Neural cell (in vitro differentiated cells): ENCODE measurements around the gene SNX32. TPM values are rescaled to one million over a fixed set of nuclear protein-coding genes. Genes with fewer than 3 reads are reported as not detected.

ENCODE experiments used
- H2AFZ ChIP-seq: fragments of 200-600, 300-800 bp; sonication (generic), shearing (Covaris generic); 2 replicates; pipeline ENCODE4 v1.6.0; 2014; ENCODE audit warnings: low read depth, mild to moderate bottlenecking, antibody characterized with exemption, low read length, moderate library complexity
- H3F3A ChIP-seq: fragments of 200-600 bp; shearing (Covaris generic); 2 replicates; pipeline ENCODE4 v1.6.1; 2016; ENCODE audit warnings: mild to moderate bottlenecking, moderate library complexity, mixed read lengths, antibody characterized with exemption, low read length; ENCODE audit not compliant: insufficient read depth, poor library complexity, severe bottlenecking
- H3K27ac ChIP-seq: fragments of 200-600, 300-800 bp; sonication (generic), shearing (Covaris generic); 2 replicates; pipeline ENCODE4 v1.5.1; 2014; ENCODE audit warnings: mild to moderate bottlenecking, low read length, moderate library complexity
- H3K27me3 ChIP-seq: fragments of 300-800, 200-600 bp; sonication (generic), shearing (Covaris generic); 2 replicates; pipeline ENCODE4 v1.6.0; 2014; ENCODE audit warnings: mild to moderate bottlenecking, low read depth, low read length, moderate library complexity; ENCODE audit not compliant: insufficient read depth
- H3K36me3 ChIP-seq: fragments of 300-800, 200-600 bp; sonication (generic), shearing (Covaris generic); 2 replicates; pipeline ENCODE4 v1.5.1; 2014; ENCODE audit warnings: mild to moderate bottlenecking, antibody characterized with exemption, low read length, moderate library complexity; ENCODE audit not compliant: insufficient read depth
- H3K4me2 ChIP-seq: fragments of 300-800, 200-600 bp; sonication (generic), shearing (Covaris generic); 2 replicates; pipeline ENCODE4 v1.6.0; 2014; ENCODE audit warnings: mild to moderate bottlenecking, low read length
- H3K4me3 ChIP-seq: fragments of 300-800, 200-600 bp; sonication (generic), shearing (Covaris generic); 2 replicates; pipeline ENCODE4 v1.5.1; 2014; ENCODE audit warnings: mild to moderate bottlenecking, low read length, moderate library complexity
- H3K79me2 ChIP-seq: fragments of 200-600 bp; shearing (Covaris generic); replicated peaks from 2 replicates; pipeline ENCODE4 v1.6.0; 2014; ENCODE audit warnings: mild to moderate bottlenecking, low read length, moderate library complexity; ENCODE audit not compliant: insufficient read depth
- H3K9ac ChIP-seq: fragments of 300-800, 200-600 bp; sonication (generic), shearing (Covaris generic); 2 replicates; pipeline ENCODE4 v1.6.1; 2016; ENCODE audit warnings: mild to moderate bottlenecking, low read length, mixed read lengths
- H3K9me2 ChIP-seq: fragments of 200-600 bp; shearing (Covaris generic); 2 replicates; pipeline ENCODE4 v1.6.1; 2016; ENCODE audit warnings: mild to moderate bottlenecking, low read length, mixed read lengths; ENCODE audit not compliant: insufficient read depth
- H3K9me3 ChIP-seq: fragments of 200-600, 300-800 bp; sonication (generic), shearing (Covaris generic); 2 replicates; pipeline ENCODE4 v1.6.1; 2016; ENCODE audit warnings: mild to moderate bottlenecking, mixed run types, low read length, moderate library complexity, mixed read lengths
- H4K20me1 ChIP-seq: fragments of 200-600 bp; shearing (Covaris generic); 2 replicates; pipeline ENCODE4 v1.6.1; 2016; ENCODE audit warnings: mild to moderate bottlenecking, mixed run types; ENCODE audit not compliant: insufficient read depth
- CTCF ChIP-seq: fragments of 450-650 bp; IDR thresholded peaks from 2 replicates; pipeline ENCODE4 v1.5.1; 2014; ENCODE audit warnings: antibody characterized with exemption, mild to moderate bottlenecking, moderate library complexity; ENCODE audit not compliant: poor library complexity, severe bottlenecking
- EP300 ChIP-seq: fragments of 450-650 bp; conservative IDR thresholded peaks from 2 replicates; pipeline ENCODE4 v1.6.1; 2014; ENCODE audit warnings: antibody characterized with exemption, mild to moderate bottlenecking, moderate library complexity; ENCODE audit not compliant: poor library complexity, severe bottlenecking
- EZH2 ChIP-seq: fragments of 200-600, 300-800 bp; shearing (Covaris generic), sonication (generic); IDR thresholded peaks from 2 replicates; pipeline ENCODE4 v1.6.1; 2014; ENCODE audit warnings: antibody characterized with exemption, low read length, borderline replicate concordance, mild to moderate bottlenecking; ENCODE audit not compliant: insufficient read depth, poor library complexity, severe bottlenecking
- MXI1 ChIP-seq: fragments of 450-650 bp; conservative IDR thresholded peaks from 2 replicates; pipeline ENCODE4 v1.6.1; 2014; ENCODE audit warnings: antibody characterized with exemption, mild to moderate bottlenecking; ENCODE audit not compliant: poor library complexity, severe bottlenecking
- POLR2AphosphoS5 ChIP-seq: IDR thresholded peaks from 2 replicates; pipeline ENCODE4 v1.6.1; 2012
- RAD21 ChIP-seq: fragments of 450-650 bp; conservative IDR thresholded peaks from 2 replicates; pipeline ENCODE4 v1.6.1; 2014; ENCODE audit warnings: antibody characterized with exemption, mild to moderate bottlenecking, moderate library complexity
- TAF1 ChIP-seq: IDR thresholded peaks from 2 replicates; pipeline ENCODE4 v1.6.1; 2012; ENCODE audit warnings: low read depth
- polyA plus RNA-seq: library from polyadenylated mRNA; depleted of rRNA; stranded (reverse); fragments of >200 nt; gene quantifications from 2 replicates; pipeline ENCODE4 v1.2.3, GENCODE V29; 2014
- TF ChIP-seq, protein P1 (sequence below): IDR thresholded peaks from 2 replicates; pipeline ENCODE4 v1.6.1; 2012; ENCODE audit warnings: borderline replicate concordance

The SNX32 gene
- polyA plus RNA-seq, 1 donor from 2014 or later = 16.0 TPM

GRCh38 chr11:65872586-65873317, 39.0 kb downstream of the SNX32 start, which contains the start of gene EFEMP2:
Gene EFEMP2, minus strand, starts transcription at chr11:65872800. Its CDS starts 446 bp downstream, at chr11:65872354.
- Histone ChIP-seq H2AFZ (no peak within 1 kb of the TSS), H3K4me3 (peak within 1 kb of the TSS; percentile 65)
- TF ChIP-seq TAF1 (no peak), RAD21 (no peak), POLR2AphosphoS5 (no peak), CTCF (no peak), EP300 (no peak)
- TF ChIP-seq, protein P1, sequence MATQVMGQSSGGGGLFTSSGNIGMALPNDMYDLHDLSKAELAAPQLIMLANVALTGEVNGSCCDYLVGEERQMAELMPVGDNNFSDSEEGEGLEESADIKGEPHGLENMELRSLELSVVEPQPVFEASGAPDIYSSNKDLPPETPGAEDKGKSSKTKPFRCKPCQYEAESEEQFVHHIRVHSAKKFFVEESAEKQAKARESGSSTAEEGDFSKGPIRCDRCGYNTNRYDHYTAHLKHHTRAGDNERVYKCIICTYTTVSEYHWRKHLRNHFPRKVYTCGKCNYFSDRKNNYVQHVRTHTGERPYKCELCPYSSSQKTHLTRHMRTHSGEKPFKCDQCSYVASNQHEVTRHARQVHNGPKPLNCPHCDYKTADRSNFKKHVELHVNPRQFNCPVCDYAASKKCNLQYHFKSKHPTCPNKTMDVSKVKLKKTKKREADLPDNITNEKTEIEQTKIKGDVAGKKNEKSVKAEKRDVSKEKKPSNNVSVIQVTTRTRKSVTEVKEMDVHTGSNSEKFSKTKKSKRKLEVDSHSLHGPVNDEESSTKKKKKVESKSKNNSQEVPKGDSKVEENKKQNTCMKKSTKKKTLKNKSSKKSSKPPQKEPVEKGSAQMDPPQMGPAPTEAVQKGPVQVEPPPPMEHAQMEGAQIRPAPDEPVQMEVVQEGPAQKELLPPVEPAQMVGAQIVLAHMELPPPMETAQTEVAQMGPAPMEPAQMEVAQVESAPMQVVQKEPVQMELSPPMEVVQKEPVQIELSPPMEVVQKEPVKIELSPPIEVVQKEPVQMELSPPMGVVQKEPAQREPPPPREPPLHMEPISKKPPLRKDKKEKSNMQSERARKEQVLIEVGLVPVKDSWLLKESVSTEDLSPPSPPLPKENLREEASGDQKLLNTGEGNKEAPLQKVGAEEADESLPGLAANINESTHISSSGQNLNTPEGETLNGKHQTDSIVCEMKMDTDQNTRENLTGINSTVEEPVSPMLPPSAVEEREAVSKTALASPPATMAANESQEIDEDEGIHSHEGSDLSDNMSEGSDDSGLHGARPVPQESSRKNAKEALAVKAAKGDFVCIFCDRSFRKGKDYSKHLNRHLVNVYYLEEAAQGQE = no peak

GRCh38 chr11:65873318-65874156, 39.8 kb downstream of the SNX32 start:
- H3K4me2 ChIP-seq = no peak overlapping the region
- peak overlapping the region; percentile 46 for H3K9ac ChIP-seq
- H3K36me3 ChIP-seq = no peaks in the 10 kb centered on the region
- TF ChIP-seq MXI1 (peak; percentile 13), EZH2 (no peak), POLR2AphosphoS5 (peak; percentile 52)
- no peaks in the 10 kb centered on the region for H4K20me1 ChIP-seq
- H2AFZ ChIP-seq = no peak overlapping the region
- H3K9me2 ChIP-seq = no peaks in the 10 kb centered on the region
- no peak overlapping the region for H3K27ac ChIP-seq
- H3K4me3 ChIP-seq = peak overlapping the region; percentile 65
- H3K79me2 ChIP-seq = no peaks in the 10 kb centered on the region
- no peaks in the 10 kb centered on the region for H3K9me3 ChIP-seq
- H3K27me3 ChIP-seq = peaks cover 11% of the 10 kb centered on the region
- no peaks in the 10 kb centered on the region for H3F3A ChIP-seq

More at GRCh38 chr11:65872586-65873317, 39.0 kb downstream of the SNX32 start, which contains the start of gene EFEMP2:
- Histone ChIP-seq H4K20me1 (no peaks in the 10 kb centered on the region), H3K4me2 (no peak within 1 kb of the TSS), H3K9me3 (no peaks in the 10 kb centered on the region), H3K27me3 (peaks cover 11% of the 10 kb centered on the region), H3K9me2 (no peaks in the 10 kb centered on the region), H3K9ac (peak within 1 kb of the TSS; percentile 46), H3K36me3 (no peaks in the 10 kb centered on the region), H3K79me2 (no peaks in the 10 kb centered on the region), H3K27ac (no peak within 1 kb of the TSS), H3F3A (no peaks in the 10 kb centered on the region)
